HepG2 (cell line): Measurements from ENCODE around the gene TMEM61. TPM values are rescaled to one million over a fixed set of nuclear protein-coding genes. Genes with fewer than 3 reads are reported as not detected.

Source experiments
- ADNP ChIP-seq: sonication (generic); formaldehyde crosslinking; IDR thresholded peaks from 2 replicates; pipeline ENCODE4 v1.4.0; 2020; ENCODE audit warnings: missing genetic modification reagents
- FOXC1 ChIP-seq: sonication (generic); formaldehyde crosslinking; IDR thresholded peaks from 2 replicates; pipeline ENCODE4 v1.8.0; 2022; ENCODE audit warnings: mild to moderate bottlenecking, missing genetic modification reagents, borderline replicate concordance
- PAXIP1 ChIP-seq: sonication (generic); formaldehyde crosslinking; conservative IDR thresholded peaks from 2 replicates; pipeline ENCODE4 v1.4.0; 2020; ENCODE audit warnings: mild to moderate bottlenecking, missing genetic modification reagents, moderate library complexity
- TSC22D2 ChIP-seq: sonication (generic); formaldehyde crosslinking; IDR thresholded peaks from 2 replicates; pipeline ENCODE4 v1.5.1; 2020; ENCODE audit warnings: missing genetic modification reagents, mild to moderate bottlenecking, borderline replicate concordance
- ZIK1 ChIP-seq: sonication (generic); formaldehyde crosslinking; IDR thresholded peaks from 2 replicates; pipeline ENCODE4 v1.5.0; 2020; ENCODE audit warnings: mild to moderate bottlenecking, low read depth, missing genetic modification reagents, borderline replicate concordance
- ZNF160 ChIP-seq: sonication (generic); formaldehyde crosslinking; IDR thresholded peaks from 2 replicates; pipeline ENCODE4 v1.8.0; 2022; ENCODE audit warnings: mild to moderate bottlenecking, inconsistent platforms, missing genetic modification reagents
- ZNF281 ChIP-seq: sonication (generic); formaldehyde crosslinking; IDR thresholded peaks from 2 replicates; pipeline ENCODE4 v1.4.0; 2020; ENCODE audit warnings: missing genetic modification reagents, borderline replicate concordance
- polyA plus RNA-seq, 8 experiments: library from polyadenylated mRNA; depleted of rRNA in 3 of 8; stranded (reverse) in 7 of 8; unstranded in 1 of 8; fragments of >200 nt; fragmentation: Illumina TruSeq in 4 of 8; extraction: Trizol in 4 of 8; gene quantifications; 2 replicates each; pipeline versions ENCODE4 v1.2.1 to v1.2.3, GENCODE V29; 2011 to 2016; ENCODE audit warnings: low read depth in 4 of 8, missing spikeins in 1 of 8, mixed read lengths in 1 of 8; ENCODE audit not compliant: insufficient read depth in 1 of 8
- total RNA-seq, 5 experiments: library from RNA; depleted of rRNA; stranded (reverse); fragments of >200 nt; fragmentation: Illumina TruSeq; extraction: Trizol; gene quantifications; 2 replicates each; pipeline ENCODE4 v1.2.3, GENCODE V29; 2016; ENCODE audit warnings: low read depth in 1 of 5
- TF ChIP-seq, protein P1 (sequence below): IDR thresholded peaks from 2 replicates; pipeline ENCODE4 v1.6.1; 2016; ENCODE audit warnings: missing compliant biosample characterization, missing genetic modification reagents, borderline replicate concordance
- TF ChIP-seq, protein P2 (sequence below): sonication (generic); formaldehyde crosslinking; IDR thresholded peaks from 2 replicates; pipeline ENCODE4 v1.5.0; 2020; ENCODE audit warnings: missing genetic modification reagents, mild to moderate bottlenecking, borderline replicate concordance
- TF ChIP-seq, protein P3 (sequence below): sonication (generic); formaldehyde crosslinking; IDR thresholded peaks from one replicate; pipeline ENCODE4 v1.5.1; 2020; ENCODE audit warnings: mild to moderate bottlenecking, missing genetic modification reagents; ENCODE audit errors: not compliant biosample characterization

The TMEM61 gene
- total and polyA plus RNA-seq, 2 of the 13 experiments (the other 11 are each of a cell fraction or from before 2014, with no cell fraction given), result not detected

DNA sequence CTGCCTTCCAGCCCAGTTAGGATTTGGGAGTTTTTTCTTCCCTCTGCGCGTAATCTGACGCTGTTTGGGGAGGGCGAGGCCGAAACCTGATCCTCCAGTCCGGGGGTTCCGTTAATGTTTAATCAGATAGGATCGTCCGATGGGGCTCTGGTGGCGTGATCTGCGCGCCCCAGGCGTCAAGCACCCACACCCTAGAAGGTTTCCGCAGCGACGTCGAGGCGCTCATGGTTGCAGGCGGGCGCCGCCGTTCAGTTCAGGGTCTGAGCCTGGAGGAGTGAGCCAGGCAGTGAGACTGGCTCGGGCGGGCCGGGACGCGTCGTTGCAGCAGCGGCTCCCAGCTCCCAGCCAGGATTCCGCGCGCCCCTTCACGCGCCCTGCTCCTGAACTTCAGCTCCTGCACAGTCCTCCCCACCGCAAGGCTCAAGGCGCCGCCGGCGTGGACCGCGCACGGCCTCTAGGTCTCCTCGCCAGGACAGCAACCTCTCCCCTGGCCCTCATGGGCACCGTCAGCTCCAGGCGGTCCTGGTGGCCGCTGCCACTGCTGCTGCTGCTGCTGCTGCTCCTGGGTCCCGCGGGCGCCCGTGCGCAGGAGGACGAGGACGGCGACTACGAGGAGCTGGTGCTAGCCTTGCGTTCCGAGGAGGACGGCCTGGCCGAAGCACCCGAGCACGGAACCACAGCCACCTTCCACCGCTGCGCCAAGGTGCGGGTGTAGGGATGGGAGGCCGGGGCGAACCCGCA lies 59.1 kb downstream of the TMEM61 start, which contains the start of gene PCSK9 (continued):
- TF ChIP-seq FOXC1 (CRISPR knock-in tag) (peak; percentile 86; the same call in 1 of the 2 replicates), ADNP (CRISPR knock-in tag) (no peak; the same call in 1 of the 2 replicates), TSC22D2 (CRISPR knock-in tag) (peak; percentile 90; the same call in 1 of the 2 replicates), PAXIP1 (CRISPR knock-in tag) (peak; percentile 79), ZNF281 (CRISPR knock-in tag) (no peak), ZNF160 (CRISPR knock-in tag) (peak; percentile 88), ZIK1 (CRISPR knock-in tag) (peak; percentile 66; the same call in 1 of the 2 replicates)
- TF ChIP-seq, protein P1, sequence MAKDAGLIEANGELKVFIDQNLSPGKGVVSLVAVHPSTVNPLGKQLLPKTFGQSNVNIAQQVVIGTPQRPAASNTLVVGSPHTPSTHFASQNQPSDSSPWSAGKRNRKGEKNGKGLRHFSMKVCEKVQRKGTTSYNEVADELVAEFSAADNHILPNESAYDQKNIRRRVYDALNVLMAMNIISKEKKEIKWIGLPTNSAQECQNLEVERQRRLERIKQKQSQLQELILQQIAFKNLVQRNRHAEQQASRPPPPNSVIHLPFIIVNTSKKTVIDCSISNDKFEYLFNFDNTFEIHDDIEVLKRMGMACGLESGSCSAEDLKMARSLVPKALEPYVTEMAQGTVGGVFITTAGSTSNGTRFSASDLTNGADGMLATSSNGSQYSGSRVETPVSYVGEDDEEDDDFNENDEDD (CRISPR knock-in tag), result peak; percentile 78; the same call in 1 of the 2 replicates
- TF ChIP-seq, protein P2, sequence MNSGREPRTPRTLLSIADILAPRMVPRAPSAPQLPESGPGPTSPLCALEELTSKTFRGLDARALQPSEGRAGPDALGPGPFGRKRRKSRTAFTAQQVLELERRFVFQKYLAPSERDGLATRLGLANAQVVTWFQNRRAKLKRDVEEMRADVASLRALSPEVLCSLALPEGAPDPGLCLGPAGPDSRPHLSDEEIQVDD (CRISPR knock-in tag), result peak; percentile 75; the same call in 1 of the 2 replicates
- TF ChIP-seq, protein P3, sequence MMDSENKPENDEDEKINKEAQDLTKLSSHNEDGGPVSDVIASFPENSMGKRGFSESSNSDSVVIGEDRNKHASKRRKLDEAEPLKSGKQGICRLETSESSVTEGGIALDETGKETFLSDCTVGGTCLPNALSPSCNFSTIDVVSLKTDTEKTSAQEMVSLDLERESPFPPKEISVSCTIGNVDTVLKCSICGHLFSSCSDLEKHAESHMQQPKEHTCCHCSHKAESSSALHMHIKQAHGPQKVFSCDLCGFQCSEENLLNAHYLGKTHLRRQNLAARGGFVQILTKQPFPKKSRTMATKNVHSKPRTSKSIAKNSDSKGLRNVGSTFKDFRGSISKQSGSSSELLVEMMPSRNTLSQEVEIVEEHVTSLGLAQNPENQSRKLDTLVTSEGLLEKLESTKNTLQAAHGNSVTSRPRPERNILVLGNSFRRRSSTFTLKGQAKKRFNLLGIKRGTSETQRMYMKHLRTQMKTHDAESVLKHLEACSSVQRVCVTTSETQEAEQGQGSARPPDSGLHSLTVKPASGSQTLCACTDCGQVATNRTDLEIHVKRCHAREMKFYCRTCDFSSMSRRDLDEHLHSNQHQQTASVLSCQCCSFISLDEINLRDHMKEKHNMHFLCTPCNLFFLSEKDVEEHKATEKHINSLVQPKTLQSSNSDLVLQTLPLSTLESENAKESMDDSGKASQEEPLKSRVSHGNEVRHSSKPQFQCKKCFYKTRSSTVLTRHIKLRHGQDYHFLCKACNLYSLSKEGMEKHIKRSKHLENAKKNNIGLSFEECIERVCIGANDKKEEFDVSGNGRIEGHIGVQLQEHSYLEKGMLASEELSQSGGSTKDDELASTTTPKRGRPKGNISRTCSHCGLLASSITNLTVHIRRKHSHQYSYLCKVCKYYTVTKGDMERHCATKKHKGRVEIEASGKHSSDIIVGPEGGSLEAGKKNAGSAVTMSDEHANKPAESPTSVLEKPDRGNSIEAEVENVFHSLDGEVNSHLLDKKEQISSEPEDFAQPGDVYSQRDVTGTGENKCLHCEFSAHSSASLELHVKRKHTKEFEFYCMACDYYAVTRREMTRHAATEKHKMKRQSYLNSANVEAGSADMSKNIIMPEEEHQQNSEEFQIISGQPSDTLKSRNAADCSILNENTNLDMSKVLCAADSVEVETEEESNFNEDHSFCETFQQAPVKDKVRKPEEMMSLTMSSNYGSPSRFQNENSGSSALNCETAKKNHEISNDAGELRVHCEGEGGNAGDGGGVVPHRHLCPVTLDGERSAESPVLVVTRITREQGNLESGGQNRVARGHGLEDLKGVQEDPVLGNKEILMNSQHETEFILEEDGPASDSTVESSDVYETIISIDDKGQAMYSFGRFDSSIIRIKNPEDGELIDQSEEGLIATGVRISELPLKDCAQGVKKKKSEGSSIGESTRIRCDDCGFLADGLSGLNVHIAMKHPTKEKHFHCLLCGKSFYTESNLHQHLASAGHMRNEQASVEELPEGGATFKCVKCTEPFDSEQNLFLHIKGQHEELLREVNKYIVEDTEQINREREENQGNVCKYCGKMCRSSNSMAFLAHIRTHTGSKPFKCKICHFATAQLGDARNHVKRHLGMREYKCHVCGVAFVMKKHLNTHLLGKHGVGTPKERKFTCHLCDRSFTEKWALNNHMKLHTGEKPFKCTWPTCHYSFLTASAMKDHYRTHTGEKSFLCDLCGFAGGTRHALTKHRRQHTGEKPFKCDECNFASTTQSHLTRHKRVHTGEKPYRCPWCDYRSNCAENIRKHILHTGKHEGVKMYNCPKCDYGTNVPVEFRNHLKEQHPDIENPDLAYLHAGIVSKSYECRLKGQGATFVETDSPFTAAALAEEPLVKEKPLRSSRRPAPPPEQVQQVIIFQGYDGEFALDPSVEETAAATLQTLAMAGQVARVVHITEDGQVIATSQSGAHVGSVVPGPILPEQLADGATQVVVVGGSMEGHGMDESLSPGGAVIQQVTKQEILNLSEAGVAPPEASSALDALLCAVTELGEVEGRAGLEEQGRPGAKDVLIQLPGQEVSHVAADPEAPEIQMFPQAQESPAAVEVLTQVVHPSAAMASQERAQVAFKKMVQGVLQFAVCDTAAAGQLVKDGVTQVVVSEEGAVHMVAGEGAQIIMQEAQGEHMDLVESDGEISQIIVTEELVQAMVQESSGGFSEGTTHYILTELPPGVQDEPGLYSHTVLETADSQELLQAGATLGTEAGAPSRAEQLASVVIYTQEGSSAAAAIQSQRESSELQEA, result no peak
